HG03103 (cell line): ENCODE measurements around the gene SLC18A3.

Experiments used
- ATAC-seq: cut with Tn5 transposase; IDR thresholded peaks from one replicate; pipeline ENCODE4 v1.9.1; 2021; ENCODE audit warnings: low read depth; ENCODE audit not compliant: unreplicated experiment

SLC18A3 gene

DNA sequence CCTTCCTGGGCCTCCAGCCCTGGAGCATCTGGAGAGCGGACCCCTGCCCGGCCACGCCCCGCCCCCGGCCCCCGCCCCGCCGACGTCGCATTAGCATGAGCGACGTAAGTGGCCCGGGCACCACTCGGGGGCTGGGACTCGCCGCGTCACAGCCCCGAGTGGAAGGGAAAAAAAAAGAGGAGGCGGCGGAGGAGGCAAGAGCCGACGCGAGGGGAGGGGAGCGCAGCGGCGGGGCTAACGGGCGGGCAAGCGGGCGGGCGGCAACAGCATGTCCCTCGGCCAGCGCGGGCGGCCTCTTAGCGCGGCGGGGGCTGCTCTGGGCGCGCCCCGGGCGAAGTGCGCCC is at the start of gene SLC18A3:
Gene SLC18A3 (plus strand): TSS at position 197 of the 344 bp plus-strand sequence. CDS start 431 bp downstream, outside the sequence.
- ATAC-seq, result no peak

DNA sequence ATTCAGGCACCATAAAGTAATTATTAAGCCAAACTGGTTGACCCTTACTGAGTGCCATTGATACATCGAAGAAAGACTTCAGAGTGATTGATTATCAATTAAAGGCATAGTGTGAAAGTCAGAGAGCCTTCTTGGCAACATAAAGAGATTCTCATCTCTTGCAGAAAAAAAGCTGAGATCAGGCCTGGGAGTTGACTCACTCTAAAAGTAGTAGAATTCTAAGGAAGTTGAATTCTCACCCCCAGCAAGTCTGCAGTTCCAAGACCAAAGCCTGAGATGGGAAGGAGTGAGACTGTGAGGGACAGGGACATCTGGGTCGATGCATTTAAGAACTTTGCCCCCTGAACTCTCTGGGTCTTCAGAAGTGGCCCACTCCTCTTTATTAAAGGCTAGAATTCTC is 49.6 kb upstream of the SLC18A3 start:
- no peak for ATAC-seq

DNA sequence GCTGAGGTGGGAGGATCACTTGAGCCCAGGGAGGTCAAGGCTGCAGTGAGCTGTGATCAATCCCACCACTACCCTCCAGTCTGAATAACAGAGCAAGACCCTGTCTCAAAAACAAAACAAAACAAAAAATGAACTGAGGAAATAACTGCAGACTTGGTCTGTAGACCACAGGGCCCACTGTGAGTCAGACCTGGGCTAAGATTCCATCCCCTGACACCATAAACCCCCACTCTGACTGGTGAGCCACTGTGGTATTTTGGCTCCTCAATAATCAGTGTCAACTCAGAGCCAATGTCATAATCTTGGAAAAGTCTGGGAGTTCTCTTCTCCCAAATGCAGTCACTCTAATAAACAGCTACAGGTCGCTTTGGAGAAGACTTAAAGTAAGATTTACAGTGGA is 47.2 kb upstream of the SLC18A3 start:
- ATAC-seq, result no peak

DNA sequence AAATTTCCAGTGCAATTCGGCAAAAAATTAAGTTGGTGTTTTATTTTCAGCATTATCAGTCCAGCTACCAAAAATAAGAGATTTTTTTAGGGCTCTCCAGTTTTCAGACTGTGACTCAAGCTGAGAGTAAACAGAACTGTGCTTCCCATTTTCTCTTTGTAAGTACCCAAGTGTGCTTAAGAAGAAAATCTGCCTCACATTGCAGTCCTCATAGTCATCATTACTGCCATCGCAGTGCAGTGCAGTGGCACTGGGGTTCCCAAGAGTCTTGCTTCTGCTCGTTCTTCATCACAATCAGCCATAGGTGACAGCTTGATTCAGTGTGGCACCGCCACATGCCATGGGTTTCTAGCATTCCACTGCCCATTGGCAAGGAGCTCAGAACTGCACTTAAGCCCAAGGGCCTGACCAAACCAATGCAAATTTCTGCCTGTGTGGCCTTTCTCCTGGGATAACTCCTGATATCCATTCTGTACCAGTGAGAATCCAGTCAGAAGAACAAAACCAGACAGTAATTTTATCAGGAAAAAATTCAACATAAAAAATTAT is 45.6 kb upstream of the SLC18A3 start:
- no peak for ATAC-seq

DNA sequence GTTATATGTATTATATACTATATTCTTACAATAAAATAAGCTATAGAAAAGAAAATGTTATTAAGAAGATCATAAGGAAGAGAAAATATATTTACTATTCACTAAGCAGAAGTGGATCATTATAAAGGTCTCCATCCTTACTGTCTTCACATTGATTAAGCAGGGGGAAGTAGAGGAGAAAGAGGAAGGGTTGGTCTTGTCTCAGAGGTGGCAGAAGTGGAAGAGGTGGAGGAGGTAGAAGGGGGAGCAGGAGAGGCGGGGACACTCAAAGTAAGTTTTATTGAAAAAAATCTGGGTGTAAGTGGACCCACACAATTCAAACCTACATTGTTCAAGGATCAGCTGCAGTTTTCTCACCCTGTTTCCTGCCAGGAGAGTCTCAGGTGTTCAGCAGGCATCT is 42.3 kb upstream of the SLC18A3 start:
- ATAC-seq, result no peak

DNA sequence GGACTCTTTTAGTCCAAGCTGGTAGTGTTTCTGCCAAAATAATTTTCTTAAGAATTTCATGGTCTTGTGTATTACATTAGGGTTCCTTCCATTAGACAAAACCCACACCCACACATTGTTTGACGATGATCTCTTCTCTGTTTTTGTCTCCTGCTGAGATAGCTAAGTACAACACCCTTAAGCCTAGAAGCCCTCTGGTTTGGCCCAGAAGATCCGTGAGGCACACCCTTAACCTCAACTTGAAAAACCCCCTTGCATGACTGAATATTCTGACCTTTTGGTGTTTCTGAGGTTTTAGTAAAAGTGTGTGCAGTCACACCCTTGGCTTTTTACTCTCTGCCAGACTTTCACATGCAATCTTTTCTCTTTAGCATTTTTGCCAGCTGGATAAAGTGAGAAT is 41.9 kb upstream of the SLC18A3 start:
- ATAC-seq, result no peak

DNA sequence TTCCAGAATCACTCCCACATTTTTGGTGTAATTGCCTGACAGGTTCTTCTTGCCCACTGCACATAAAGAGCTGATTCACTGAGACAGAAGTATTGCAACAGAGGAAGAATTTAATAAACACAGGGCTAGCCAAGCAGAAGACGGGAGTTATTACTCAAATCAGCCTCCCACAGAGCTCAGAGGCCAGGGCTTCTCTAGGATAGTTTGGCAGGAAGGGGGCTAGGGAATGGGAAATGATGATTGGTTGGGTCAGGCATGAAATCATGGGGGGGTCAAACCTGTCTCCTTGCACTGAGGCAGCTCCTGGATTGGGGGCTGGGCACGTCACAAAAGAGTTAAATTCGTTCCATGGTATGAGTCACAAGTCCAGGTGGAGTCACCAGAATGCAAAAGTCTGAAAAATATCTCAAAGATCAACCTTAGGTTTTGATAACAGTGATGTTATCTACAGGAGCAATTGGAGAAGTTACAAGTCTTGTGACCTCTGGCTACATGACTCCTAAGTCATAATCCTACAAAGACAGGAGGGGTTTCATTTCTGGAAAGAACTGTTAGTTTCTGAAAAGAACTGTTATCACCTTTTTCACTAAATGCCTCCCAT is 41.0 kb upstream of the SLC18A3 start:
- ATAC-seq, result no peak

DNA sequence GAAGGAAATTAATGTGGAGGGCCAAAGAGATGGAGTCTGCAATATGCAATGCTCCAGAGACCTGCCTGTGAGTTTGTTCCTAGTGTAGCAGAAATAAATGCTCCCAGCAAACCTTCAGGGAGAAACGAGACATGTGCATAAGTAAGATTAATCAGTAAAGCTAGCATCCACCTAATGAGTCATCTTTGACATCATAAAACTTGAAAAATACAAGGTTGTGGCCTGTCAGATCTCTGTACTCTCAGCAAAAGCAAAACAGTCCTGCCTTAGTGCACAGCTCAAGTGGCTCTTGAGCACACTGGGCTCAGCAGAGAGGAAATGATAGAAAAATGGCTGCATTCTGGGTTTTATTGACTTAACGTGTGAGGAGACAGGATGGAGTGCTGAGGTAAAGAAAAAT is 38.7 kb upstream of the SLC18A3 start:
- ATAC-seq, result no peak

DNA sequence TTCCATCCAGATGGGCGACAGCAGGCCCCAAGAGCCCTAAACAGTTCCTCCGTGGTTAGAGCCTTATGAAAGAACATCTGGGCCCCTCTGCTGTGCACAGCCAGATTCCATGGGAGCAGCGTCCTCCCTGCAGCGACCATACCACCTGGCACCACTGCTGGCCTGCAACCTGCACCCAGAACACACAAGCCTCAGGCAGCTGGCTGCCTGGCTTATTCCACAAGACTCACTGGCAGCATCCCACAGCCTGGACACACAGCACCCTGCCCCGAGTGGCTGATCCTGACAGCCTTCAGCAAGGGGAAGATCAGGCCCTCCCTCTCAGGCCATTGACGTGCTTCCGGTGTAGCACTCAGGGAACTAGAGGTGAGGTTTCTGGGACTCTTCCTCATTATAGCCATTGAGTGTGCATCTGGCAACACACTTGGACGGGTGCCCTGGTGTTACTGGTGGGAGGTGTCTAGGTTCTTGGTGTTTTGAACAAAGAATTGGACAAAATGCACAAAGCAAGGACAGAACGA is 37.5 kb upstream of the SLC18A3 start:
- ATAC-seq, result no peak

DNA sequence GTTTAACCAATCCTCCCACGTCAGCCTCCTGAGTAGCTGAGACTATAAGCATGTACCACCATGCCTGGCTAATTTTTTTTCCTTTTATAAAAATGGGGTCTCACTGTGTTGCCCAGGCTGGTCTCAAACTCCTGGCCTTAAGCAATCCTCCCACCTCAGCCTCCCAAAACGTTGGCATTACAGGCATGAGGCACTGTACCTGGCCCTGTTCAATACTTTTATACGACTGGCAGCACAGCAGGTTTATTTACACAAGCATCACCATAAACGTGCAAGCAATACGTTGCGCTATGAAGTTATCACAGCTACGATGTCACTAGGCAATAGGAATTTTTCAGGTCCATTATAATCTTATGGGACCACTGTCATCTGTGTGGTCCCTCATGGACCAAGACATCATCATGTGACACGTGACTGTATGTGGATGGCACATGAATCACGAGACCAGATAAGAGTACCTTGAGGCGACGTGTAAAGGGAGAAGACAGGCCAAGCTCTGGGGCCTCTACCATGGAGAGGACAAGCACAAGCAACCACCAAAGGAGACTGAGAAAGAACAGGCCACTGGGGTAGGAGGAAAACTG is 34.5 kb upstream of the SLC18A3 start:
- ATAC-seq, result no peak

DNA sequence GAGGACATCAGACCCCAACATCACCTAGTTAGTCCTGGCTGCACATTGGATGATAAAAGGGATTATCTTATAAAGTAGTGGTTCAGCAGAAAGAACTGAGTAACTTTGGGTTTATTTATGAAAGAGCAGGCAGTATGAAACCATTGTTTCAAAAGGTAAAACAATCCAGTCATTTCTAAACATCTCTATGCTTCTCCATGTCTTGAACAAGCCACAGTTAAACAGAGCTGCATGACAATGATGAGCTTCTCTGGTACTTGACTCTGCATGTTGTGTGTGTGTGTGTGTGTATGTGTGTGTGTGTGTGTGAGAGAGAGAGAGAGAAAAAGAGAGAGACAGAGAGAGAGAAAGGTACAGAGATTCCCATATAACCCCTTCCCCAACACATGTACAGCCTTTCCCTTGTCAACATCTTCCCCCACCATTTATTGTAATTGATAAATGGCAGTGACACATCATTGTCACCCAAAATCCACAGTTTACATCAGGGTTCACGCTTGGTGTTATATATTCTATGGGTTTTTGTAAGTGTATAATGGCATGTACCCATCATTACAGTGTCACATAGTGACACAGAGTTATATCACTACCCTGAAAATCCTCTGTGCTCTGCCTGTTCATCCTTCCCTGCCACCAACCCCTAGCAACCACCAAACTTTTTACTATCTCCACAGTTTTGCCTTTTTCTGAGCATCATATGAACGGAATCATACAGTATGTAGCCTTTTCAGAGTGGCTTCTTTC is 32.8 kb upstream of the SLC18A3 start:
- no peak for ATAC-seq

DNA sequence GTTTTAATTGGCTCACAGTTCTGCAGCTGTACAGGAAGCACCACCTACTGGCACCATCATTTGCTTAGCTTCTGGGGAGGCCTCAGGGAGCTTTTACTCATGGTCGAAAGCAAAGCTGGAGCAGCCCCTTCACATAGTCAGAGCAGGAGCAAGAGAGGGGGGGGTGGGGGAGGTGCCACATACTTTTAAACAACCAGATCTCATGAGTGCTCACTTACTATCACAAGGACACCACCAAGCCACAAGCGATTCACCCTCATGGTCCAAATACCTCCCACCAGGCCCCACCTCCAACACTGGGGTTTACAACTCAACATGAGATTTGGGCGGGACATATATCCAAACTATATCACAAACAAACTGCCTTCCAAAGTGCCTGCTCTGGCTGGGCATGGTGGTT is 31.7 kb upstream of the SLC18A3 start:
- ATAC-seq, result no peak

DNA sequence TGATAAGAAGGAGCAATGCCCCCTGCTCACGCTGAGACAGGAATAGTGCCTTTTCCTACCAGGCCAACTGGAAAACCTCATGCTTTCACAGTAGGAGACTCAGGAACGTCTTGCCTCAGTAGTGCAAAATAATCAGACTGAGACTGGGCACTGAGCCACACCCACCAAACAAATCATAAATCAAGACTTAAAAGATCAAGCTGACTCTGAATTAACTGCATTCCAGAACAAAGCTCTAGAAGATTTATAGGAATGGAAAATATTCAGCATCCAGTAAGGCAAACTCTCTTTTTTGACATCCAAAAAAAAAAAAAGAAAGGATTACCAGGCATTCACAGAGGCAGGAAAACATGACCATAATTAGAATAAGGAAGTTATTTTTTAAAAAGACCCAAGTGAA is 30.5 kb upstream of the SLC18A3 start:
- ATAC-seq, result no peak

DNA sequence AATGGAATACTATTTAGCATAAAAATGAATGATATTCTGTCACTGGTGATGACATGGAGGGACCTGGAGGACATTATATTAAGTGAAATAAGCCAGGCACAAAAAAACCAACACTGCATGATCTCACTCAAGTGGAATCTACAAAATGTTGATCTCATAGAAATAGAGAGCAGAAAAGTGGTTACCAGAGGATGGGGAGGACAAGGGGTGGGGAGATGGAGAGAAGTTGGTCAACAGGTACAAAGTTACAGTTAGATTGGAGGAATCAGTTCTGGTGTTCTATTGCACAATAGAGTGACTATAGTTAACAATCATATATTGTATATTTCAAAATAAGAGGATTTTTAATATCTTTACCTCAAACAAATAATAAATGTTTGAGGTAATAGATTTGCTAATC is 24.7 kb upstream of the SLC18A3 start:
- no peak for ATAC-seq

DNA sequence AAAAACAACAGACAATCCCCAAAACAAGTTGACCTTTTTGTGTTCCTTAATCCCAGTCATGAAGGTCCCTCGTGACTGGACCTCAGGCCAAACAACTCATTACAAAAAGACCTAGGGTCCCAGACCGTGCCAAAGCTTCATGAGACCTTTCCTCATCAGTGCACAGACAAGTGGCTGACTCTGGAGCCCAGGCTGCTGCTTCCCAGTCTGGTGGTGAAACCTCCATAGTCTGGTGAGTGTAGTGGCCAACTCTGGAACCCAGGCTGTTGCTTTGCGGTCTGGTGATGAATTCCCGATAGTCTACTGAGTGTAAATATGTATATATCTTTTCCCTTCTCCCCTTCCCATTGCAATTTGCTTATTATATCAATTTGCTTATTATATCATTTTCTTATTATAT is 22.1 kb upstream of the SLC18A3 start:
- ATAC-seq, result no peak

DNA sequence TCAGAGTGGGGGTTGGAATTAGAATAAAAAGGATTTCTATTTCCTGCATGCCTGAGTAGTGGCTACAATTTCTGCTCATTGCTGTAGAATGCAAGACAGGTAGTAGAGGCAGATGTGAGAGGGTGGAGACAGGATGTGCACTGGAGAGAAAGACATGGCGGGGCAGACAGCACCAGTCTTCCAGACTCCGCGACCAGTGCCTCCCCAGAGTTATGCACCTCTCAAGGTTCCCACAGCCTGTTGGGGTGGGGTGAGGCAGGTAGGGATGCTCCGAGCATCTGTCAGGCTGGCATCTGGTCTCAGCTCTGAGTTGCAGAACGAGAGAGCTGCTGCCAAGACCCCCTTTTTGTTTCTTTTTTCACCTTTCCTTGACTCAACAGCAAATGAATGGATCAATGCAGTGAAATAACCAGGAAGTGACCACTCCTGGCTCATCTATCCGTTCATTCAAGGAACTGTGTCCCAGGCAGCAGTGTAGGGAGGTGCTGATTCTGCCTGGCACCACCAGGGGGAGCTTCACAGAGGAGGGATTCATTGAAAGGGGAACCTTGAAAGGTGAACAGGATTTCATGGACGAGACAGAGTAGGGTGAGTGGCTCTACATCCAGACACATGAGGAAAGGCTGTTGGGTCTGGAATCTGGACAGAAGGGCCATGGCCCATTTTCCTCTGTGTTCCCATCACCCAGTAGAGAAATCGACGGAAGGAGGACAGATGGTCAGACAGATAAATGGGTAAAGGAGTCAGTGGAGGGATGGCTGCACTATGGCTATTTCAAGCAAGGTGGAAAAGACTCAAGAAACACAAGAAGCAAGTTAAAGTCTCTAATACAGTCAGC is 17.2 kb upstream of the SLC18A3 start:
- no peak for ATAC-seq

DNA sequence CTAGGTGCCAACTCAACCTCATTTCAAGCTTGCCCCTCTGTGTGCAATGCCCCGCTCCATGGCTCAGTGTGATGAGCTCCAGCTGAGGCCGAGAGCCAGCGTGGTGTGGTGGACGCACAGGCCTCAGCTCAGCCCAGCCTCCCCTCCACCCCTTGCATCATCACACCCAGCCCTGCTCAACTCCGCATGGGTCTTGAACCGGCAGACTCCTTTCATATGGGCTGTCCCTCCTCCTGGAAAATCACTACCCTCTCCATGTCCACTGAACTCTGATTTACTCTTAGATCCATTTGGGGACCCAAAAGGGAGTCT is 16.6 kb upstream of the SLC18A3 start:
- no peak for ATAC-seq

DNA sequence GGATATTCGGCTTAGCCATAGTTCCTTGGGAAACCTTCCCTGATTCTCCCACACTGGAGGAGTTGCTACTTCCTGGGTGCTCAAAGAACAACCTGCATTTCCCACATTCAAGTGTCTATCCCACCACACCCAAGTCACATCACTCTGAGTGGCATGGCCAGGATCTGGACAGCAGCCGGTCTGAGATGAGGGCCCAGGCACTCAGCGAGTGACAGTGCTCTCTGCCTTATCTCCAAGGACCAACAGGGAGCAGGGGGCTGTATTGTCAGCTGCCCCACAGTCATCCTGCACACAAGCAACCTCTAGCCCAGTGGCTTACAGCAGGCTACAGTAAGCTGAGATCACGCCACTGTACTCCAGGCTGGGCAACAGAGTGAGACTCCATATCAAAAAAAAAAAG is 16.1 kb upstream of the SLC18A3 start:
- ATAC-seq, result no peak

DNA sequence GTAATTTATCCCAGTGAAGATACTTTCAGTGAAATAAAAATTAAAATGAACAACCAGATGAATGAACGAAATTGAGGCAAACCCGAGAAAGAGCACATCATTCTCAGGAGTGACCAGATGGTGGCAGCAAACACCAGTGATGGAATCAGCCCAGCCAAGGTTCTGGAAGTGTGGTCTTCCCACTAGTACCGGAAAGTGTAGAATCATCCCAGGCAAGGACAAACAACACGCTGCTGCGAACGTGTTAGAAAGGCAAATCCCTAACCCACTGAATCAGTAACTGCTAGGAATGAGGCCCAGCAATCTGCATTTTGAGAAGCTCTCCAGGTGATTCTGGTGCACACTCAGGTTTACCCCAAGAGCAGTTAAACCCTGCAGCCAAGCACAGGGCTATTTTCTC is 15.5 kb upstream of the SLC18A3 start:
- no peak for ATAC-seq

DNA sequence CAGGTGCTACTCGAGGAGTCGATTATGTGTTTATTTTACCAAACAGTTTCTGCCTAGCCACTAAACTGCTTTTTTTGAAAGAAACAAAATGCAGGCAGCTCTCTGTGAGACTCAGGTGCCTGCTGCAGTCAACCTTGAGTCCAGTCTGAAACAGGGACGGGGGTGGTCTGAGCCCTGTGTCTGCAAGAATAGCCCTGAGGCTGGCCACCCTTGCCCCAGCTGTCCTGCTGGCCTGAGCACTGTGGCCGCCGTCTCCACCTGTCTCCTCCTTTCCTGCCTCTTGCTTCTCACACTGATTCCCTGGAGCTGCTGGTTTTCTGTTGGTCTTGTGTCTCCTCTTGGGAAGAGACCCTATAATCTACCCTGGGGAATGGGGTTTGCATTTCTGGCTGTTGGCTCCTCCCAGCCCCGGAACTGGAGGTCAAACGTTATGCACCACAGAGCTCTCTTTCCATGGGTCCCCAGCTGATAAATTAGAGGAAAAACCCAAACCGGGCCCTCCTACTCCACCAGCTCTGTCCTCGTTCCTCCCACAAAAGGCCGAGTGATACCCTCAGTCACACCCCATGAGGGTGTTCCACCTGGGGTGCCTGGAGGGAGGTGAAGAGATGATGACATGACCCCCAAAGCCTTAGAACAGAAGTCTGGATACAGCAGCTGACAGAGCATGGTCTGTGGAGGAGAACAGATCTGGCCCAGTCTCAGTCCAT is 15.0 kb upstream of the SLC18A3 start:
- ATAC-seq, result no peak
